Fibroblast of mammary gland (primary cell): ENCODE data around the gene RASA3.

Experiments
- DNase-seq: peaks from one replicate; pipeline ENCODE4 v3.0.0-alpha.2; 2010; ENCODE audit warnings: low read depth
- H3K4me3 ChIP-seq: 2 replicates; pipeline ENCODE4 v1.5.1; 2011; ENCODE audit warnings: low read depth, mild to moderate bottlenecking, low read length, moderate library complexity; ENCODE audit not compliant: control insufficient read depth
- CTCF ChIP-seq: conservative IDR thresholded peaks from 2 replicates; pipeline ENCODE4 v1.5.1; 2011; ENCODE audit warnings: low read depth, low read length, inconsistent platforms; ENCODE audit not compliant: control insufficient read depth, insufficient read depth

RASA3 gene

GRCh38 chr13:114047358-114047881, 85.0 kb downstream of the RASA3 start:
- TF ChIP-seq CTCF: no peak
- DNase-seq: peak; percentile 48
- no peak overlapping the region for H3K4me3 ChIP-seq

GRCh38 chr13:114046431-114046975, 85.9 kb downstream of the RASA3 start:
- no peak for DNase-seq
- H3K4me3 ChIP-seq: no peak overlapping the region
- no peak for TF ChIP-seq CTCF

GRCh38 chr13:114045113-114045735, 87.2 kb downstream of the RASA3 start:
- H3K4me3 ChIP-seq: no peak overlapping the region
- TF ChIP-seq CTCF: no peak
- no peak for DNase-seq

GRCh38 chr13:114044486-114044885, 87.9 kb downstream of the RASA3 start:
- no peak for TF ChIP-seq CTCF
- H3K4me3 ChIP-seq: no peak overlapping the region
- peak; percentile 92 for DNase-seq

GRCh38 chr13:114043421-114044053, 88.9 kb downstream of the RASA3 start:
- DNase-seq: peak; percentile 99
- TF ChIP-seq CTCF: peak; percentile 36
- H3K4me3 ChIP-seq: no peak overlapping the region

- no peak for DNase-seq
- no peak overlapping the region for H3K4me3 ChIP-seq
These were observed 90.2 kb downstream of the RASA3 start for GRCh38 chr13:114042066-114042815.

More at GRCh38 chr13:114042066-114042815, 90.2 kb downstream of the RASA3 start:
- no peak for TF ChIP-seq CTCF
